ENCODE measurements around the gene BCAS3. TPM values are rescaled to one million over a fixed set of nuclear protein-coding genes. Genes with fewer than 3 reads are reported as not detected.
A peak's percentile ranks its signal among the peaks of the same experiment; 100 is the strongest.

The BCAS3 gene
- total and polyA plus RNA-seq, 4 experiments from 2014 or later: 27.0 to 45.2 (median 41.2) TPM

DNA sequence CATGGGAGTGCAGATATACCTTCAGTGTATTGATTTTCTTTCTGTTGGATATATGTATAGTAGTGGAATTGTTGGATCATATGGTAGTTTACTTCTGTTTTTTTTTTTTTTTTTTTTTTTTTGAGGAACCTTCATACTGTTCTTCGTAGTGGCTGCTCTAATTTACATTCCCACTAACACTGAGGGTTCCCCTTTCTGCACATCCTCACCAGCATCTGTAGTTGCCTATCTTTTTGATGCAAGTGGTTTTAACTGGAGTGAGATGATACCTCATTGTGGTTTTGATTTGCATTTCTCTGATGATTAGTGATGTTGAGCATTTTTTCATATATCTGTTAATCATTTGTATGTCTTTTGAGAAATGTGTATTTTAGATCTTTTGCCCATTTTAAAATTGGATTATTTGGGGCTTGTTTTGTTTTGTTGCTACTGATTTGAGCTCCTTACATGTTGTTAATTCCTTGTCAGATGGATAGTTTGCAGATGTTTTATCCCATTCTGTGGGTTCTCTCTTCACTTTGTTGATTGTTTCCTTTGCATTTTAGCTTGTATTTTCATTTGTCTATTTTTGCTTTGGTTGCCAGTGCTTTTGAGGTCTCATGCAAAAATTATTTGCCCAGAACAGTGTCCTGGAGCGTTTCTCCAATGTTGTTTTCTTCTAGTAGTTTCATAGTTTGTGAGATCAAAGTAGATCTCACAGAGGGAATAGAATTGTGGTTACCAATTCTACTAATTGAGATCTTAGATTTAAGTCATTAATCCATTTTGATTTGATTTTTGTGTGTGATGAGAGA lies 25.0 kb upstream of the BCAS3 start:
- peak overlapping the region in 2 of 8 donors; percentile 15 to 33 for H3K4me3 Mint-ChIP-seq
- H3K36me3 ChIP-seq (ENCODE audit: insufficient read depth, low read length): peaks cover 9% of the 10 kb centered on the region
- no peaks in the 10 kb centered on the region for H3K9me3 Mint-ChIP-seq
- intact Hi-C loops (cut with micrococcal nuclease): no loop called here
- ChIA-PET POLR2A (ENCODE audit: partially characterized antibody) (interaction anchor here (1.0 kb wide), 1 partner anchor 24 kb away, joined by 3 read pairs; the partner anchor contains the start of gene BCAS3), CTCF (ENCODE audit: partially characterized antibody) (interaction anchor here (1.2 kb wide), 1 partner anchor 14 kb away, joined by 3 read pairs; no protein-coding TSS in a partner anchor)
- H3K27me3 ChIP-seq (ENCODE audit: insufficient read depth, low read length): no peaks in the 10 kb centered on the region
- no peaks in the 10 kb centered on the region for H3K27me3 Mint-ChIP-seq
- peaks cover 20 to 30% (median 27%) of the 10 kb centered on the region in 4 donors for H3K4me1 Mint-ChIP-seq
- H3K36me3 Mint-ChIP-seq: peaks cover 38 to 49% of the 10 kb centered on the region in 2 donors
- no peak overlapping the region for H3K4me3 ChIP-seq (ENCODE audit: low read length in 2 of 2)
- H3K27ac Mint-ChIP-seq: peak overlapping the region in 2 of 7 donors; percentile 5 to 38
- H3K9me3 ChIP-seq (ENCODE audit: control insufficient read depth in 1 of 2, low read length in 2 of 2): no peaks in the 10 kb centered on the region
- DNase-seq: no peak
- no peak overlapping the region for H3K27ac ChIP-seq (ENCODE audit: low read depth, low read length)
- peaks cover 14% of the 10 kb centered on the region for H3K4me1 ChIP-seq (ENCODE audit: insufficient read depth, low read length)

DNA sequence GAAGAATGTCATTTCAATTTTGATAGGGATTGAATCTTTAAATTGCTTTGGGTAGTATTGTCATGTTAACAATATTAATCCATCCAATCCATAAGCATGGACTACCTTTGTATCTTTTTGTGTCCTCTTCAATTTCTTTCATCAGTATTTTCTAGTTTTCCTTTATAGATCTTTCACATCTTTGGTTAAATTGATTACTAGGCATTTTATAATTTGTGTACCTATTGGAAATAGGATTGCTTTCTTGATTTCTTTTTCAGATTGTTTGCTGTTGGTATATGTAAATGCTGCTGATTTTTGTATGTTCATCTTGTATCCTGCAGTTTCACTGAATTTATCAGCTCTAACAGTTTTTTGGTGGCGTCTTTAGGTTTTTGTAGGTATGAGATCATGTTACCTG lies 24.1 kb upstream of the BCAS3 start:
- intact Hi-C loops (cut with micrococcal nuclease): no loop called here
- Histone ChIP-seq H3K27me3 (ENCODE audit: insufficient read depth, low read length) (no peaks in the 10 kb centered on the region), H3K27ac (ENCODE audit: low read depth, low read length) (no peak overlapping the region), H3K4me1 (ENCODE audit: insufficient read depth, low read length) (peaks cover 14% of the 10 kb centered on the region), H3K9me3 (ENCODE audit: control insufficient read depth in 1 of 2, low read length in 2 of 2) (no peaks in the 10 kb centered on the region), H3K4me3 (ENCODE audit: low read length in 2 of 2) (no peak overlapping the region), H3K36me3 (ENCODE audit: insufficient read depth, low read length) (peaks cover 4% of the 10 kb centered on the region)
- no peaks in the 10 kb centered on the region for H3K27me3 Mint-ChIP-seq
- CTCF ChIA-PET (ENCODE audit: partially characterized antibody): interaction anchor here (1.2 kb wide), 1 partner anchor 14 kb away, joined by 3 read pairs; no protein-coding TSS in a partner anchor
- peaks cover 20 to 30% (median 27%) of the 10 kb centered on the region in 4 donors for H3K4me1 Mint-ChIP-seq
- no peak overlapping the region for H3K4me3 Mint-ChIP-seq
- POLR2A ChIA-PET (ENCODE audit: partially characterized antibody): no interaction called here
- H3K27ac Mint-ChIP-seq: no peak overlapping the region
- DNase-seq: no peak
- H3K9me3 Mint-ChIP-seq: no peaks in the 10 kb centered on the region
- H3K36me3 Mint-ChIP-seq: peaks cover 32 to 45% of the 10 kb centered on the region in 2 donors

DNA sequence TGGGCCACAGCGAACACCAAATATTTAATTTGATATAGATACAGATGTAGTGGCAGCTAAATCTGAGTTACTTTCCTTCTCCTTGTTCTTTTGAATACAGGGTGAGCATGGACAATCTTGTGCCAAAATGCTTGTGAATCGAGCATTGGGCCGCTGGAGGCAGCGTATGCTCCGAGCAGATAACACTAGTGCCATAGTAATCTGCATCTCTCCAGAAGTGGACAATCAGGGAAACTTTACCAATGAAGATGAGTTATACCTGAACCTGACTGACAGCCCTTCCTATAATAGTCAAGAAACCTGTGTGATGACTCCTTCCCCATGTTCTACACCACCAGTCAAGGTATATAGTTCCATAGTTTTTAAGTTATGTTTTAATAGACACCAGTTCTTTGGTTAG lies 21.2 kb upstream of the BCAS3 start:
- Mint-ChIP-seq H3K27me3 (no peaks in the 10 kb centered on the region), H3K27ac (peak overlapping the region in 1 of 7 donors; percentile 79), H3K4me3 (no peak overlapping the region), H3K9me3 (no peaks in the 10 kb centered on the region), H3K4me1 (peaks cover 16 to 25% (median 23%) of the 10 kb centered on the region in 4 donors), H3K36me3 (peaks cover 10 to 40% of the 10 kb centered on the region in 2 donors)
- Histone ChIP-seq H3K27me3 (ENCODE audit: insufficient read depth, low read length) (no peaks in the 10 kb centered on the region), H3K9me3 (ENCODE audit: control insufficient read depth in 1 of 2, low read length in 2 of 2) (no peaks in the 10 kb centered on the region), H3K4me1 (ENCODE audit: insufficient read depth, low read length) (peaks cover 14% of the 10 kb centered on the region), H3K27ac (ENCODE audit: low read depth, low read length) (no peak overlapping the region), H3K4me3 (ENCODE audit: low read length in 2 of 2) (no peak overlapping the region), H3K36me3 (ENCODE audit: insufficient read depth, low read length) (no peaks in the 10 kb centered on the region)
- ChIA-PET POLR2A (ENCODE audit: partially characterized antibody) (no interaction called here), CTCF (ENCODE audit: partially characterized antibody) (interaction anchor here (0.8 to 1.6 kb wide), 2 partner anchors 10 to 18 kb away, joined by 3 read pairs; no protein-coding TSS in a partner anchor)
- no peak for DNase-seq
- intact Hi-C loops (cut with micrococcal nuclease): no loop called here

DNA sequence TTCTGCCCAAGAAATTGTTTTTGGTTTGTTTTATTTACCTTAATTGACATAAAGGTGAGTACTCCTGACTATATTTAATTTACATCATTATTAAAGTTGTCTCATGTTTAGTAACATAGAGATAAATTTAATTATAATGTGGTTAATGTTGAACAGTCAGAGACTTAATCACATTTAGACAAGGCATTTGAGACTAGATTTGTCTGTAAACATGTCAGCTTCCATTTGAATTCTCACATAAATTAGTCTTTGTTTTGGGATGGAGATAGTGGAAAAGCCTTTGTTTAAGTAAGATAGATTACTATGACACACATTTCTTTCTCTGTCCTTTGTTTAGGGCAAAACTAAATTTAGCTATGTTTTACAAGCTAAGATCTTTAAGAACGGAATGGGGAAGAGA lies 18.5 kb upstream of the BCAS3 start:
- no peak overlapping the region for H3K27ac Mint-ChIP-seq
- CTCF ChIA-PET (ENCODE audit: partially characterized antibody): interaction anchor here (1.3 kb wide), 1 partner anchor 21 kb away, joined by 3 read pairs; no protein-coding TSS in a partner anchor

DNA sequence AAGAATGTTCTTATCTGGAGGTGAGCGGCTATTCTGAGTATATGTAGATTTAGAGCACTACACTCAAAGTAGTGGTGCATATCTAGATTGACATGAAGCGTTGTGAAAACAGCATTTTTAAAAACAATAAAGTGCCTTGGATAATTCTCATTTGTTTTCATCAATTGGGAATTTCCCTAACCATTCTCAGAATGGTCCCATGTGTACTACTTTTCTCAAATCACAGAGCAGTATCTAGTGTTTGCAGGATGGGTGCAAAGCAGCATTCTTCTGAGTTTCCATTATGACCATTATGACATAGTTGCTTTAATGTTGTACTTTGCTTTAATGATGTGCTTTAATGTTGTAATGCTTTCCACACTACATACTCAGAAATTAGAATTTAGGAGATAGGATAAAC lies 16.2 kb upstream of the BCAS3 start:
- Mint-ChIP-seq H3K27ac (no peak overlapping the region), H3K36me3 (peaks cover 23 to 46% of the 10 kb centered on the region in 2 donors)
- CTCF ChIA-PET (ENCODE audit: partially characterized antibody): no interaction called here

More for the DNA sequence above, 18.5 kb upstream of the BCAS3 start:
- no peaks in the 10 kb centered on the region for H3K27me3 ChIP-seq (ENCODE audit: insufficient read depth, low read length)
- Mint-ChIP-seq H3K9me3 (no peaks in the 10 kb centered on the region), H3K4me1 (peaks cover 0 to 5% (median 0%) of the 10 kb centered on the region in 4 donors), H3K27me3 (no peaks in the 10 kb centered on the region), H3K4me3 (no peak overlapping the region), H3K36me3 (peaks cover 17 to 35% of the 10 kb centered on the region in 2 donors)
- intact Hi-C loops (cut with micrococcal nuclease): no loop called here
- no peaks in the 10 kb centered on the region for H3K9me3 ChIP-seq (ENCODE audit: control insufficient read depth in 1 of 2, low read length in 2 of 2)
- POLR2A ChIA-PET (ENCODE audit: partially characterized antibody): no interaction called here
- H3K4me1 ChIP-seq (ENCODE audit: insufficient read depth, low read length): no peaks in the 10 kb centered on the region
- DNase-seq: no peak
- no peak overlapping the region for H3K4me3 ChIP-seq (ENCODE audit: low read length in 2 of 2)
- H3K36me3 ChIP-seq (ENCODE audit: insufficient read depth, low read length): peaks cover 8% of the 10 kb centered on the region
- H3K27ac ChIP-seq (ENCODE audit: low read depth, low read length): no peak overlapping the region

DNA sequence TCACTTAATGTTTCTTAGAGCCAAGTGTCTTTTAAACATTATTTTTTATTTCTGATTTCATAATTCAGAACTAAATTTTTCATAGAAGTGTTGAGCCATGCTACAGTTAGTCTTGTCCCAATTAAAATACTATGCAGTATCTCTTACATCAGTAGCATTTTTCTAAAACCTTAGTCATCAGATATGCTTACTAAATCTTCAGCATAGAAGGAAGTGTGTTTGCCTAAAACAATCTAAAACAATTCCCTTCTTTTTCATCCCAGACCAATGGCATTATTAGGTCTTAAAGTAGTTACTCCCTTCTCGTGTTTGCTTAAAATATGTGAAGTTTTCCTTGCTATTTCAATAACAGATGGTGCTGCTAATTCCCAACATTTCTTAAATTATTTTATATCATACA lies 13.6 kb upstream of the BCAS3 start:
- no peaks in the 10 kb centered on the region for H3K9me3 ChIP-seq (ENCODE audit: control insufficient read depth in 1 of 2, low read length in 2 of 2)
- ChIA-PET CTCF (ENCODE audit: partially characterized antibody) (no interaction called here), POLR2A (ENCODE audit: partially characterized antibody) (no interaction called here)
- no peaks in the 10 kb centered on the region for H3K4me1 ChIP-seq (ENCODE audit: insufficient read depth, low read length)
- peaks cover 0 to 2% (median 0%) of the 10 kb centered on the region in 4 donors for H3K4me1 Mint-ChIP-seq
- H3K27ac ChIP-seq (ENCODE audit: low read depth, low read length): no peak overlapping the region
- H3K4me3 Mint-ChIP-seq: no peak overlapping the region
- H3K27me3 Mint-ChIP-seq: no peaks in the 10 kb centered on the region
- peaks cover 17 to 35% of the 10 kb centered on the region in 2 donors for H3K36me3 Mint-ChIP-seq
- H3K9me3 Mint-ChIP-seq: no peaks in the 10 kb centered on the region
- H3K27me3 ChIP-seq (ENCODE audit: insufficient read depth, low read length): no peaks in the 10 kb centered on the region
- intact Hi-C loops (cut with micrococcal nuclease): no loop called here
- no peak overlapping the region for H3K4me3 ChIP-seq (ENCODE audit: low read length in 2 of 2)
- no peak for DNase-seq
- H3K36me3 ChIP-seq (ENCODE audit: insufficient read depth, low read length): peaks cover 11% of the 10 kb centered on the region
- peak overlapping the region in 1 of 7 donors; percentile 29 for H3K27ac Mint-ChIP-seq

More for the DNA sequence above, 16.2 kb upstream of the BCAS3 start:
- Histone ChIP-seq H3K27me3 (ENCODE audit: insufficient read depth, low read length) (no peaks in the 10 kb centered on the region), H3K9me3 (ENCODE audit: control insufficient read depth in 1 of 2, low read length in 2 of 2) (no peaks in the 10 kb centered on the region), H3K4me3 (ENCODE audit: low read length in 2 of 2) (no peak overlapping the region), H3K36me3 (ENCODE audit: insufficient read depth, low read length) (peaks cover 11% of the 10 kb centered on the region), H3K27ac (ENCODE audit: low read depth, low read length) (no peak overlapping the region), H3K4me1 (ENCODE audit: insufficient read depth, low read length) (no peaks in the 10 kb centered on the region)
- POLR2A ChIA-PET (ENCODE audit: partially characterized antibody): interaction anchor here (0.6 kb wide), 1 partner anchor 20 kb away, joined by 3 read pairs; no protein-coding TSS in a partner anchor
- DNase-seq: no peak
- H3K4me1 Mint-ChIP-seq: peaks cover 0 to 4% (median 0%) of the 10 kb centered on the region in 4 donors
- no peak overlapping the region for H3K4me3 Mint-ChIP-seq
- H3K27me3 Mint-ChIP-seq: no peaks in the 10 kb centered on the region
- H3K9me3 Mint-ChIP-seq: no peaks in the 10 kb centered on the region
- intact Hi-C loops (cut with micrococcal nuclease): no loop called here

DNA sequence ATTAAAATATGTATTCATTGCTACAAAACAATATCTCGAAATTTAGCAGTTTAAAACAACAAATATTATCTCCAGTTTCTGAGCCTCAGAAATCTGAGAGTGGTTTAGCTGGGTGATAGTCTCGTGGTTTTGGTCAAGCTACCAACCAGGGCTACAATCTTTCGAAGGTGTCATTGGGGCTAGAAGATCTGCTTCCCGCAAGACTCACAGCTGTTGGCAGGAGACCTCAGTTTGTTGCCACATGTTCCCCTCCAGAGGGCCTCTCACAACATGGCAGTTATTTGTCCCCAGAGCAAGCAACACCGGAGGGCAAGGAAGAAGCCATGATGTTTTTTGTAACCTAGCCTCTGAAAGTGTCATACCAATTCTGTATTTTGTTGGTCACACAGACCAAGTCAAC lies 12.0 kb upstream of the BCAS3 start:
- no peak for DNase-seq
- no peak overlapping the region for H3K4me3 Mint-ChIP-seq
- intact Hi-C loops (cut with micrococcal nuclease): no loop called here
- Histone ChIP-seq H3K36me3 (ENCODE audit: insufficient read depth, low read length) (peaks cover 11% of the 10 kb centered on the region), H3K27ac (ENCODE audit: low read depth, low read length) (no peak overlapping the region), H3K9me3 (ENCODE audit: control insufficient read depth in 1 of 2, low read length in 2 of 2) (no peaks in the 10 kb centered on the region), H3K4me3 (ENCODE audit: low read length in 2 of 2) (no peak overlapping the region), H3K4me1 (ENCODE audit: insufficient read depth, low read length) (no peaks in the 10 kb centered on the region), H3K27me3 (ENCODE audit: insufficient read depth, low read length) (no peaks in the 10 kb centered on the region)
- POLR2A ChIA-PET (ENCODE audit: partially characterized antibody): interaction anchor here (1.6 kb wide), 1 partner anchor 12 kb away, joined by 4 read pairs; the partner anchor contains the start of gene BCAS3
- CTCF ChIA-PET (ENCODE audit: partially characterized antibody): interaction anchor here (1.2 kb wide), 1 partner anchor 9 kb away, joined by 3 read pairs; no protein-coding TSS in a partner anchor
- H3K4me1 Mint-ChIP-seq: no peaks in the 10 kb centered on the region
- no peaks in the 10 kb centered on the region for H3K9me3 Mint-ChIP-seq
- no peak overlapping the region for H3K27ac Mint-ChIP-seq
- peaks cover 17 to 30% of the 10 kb centered on the region in 2 donors for H3K36me3 Mint-ChIP-seq
- no peaks in the 10 kb centered on the region for H3K27me3 Mint-ChIP-seq
